ENCODE results near the gene PPARG. TPM values are rescaled to one million over a fixed set of nuclear protein-coding genes. Genes with fewer than 3 reads are reported as not detected.

PPARG gene
- total RNA-seq, 1 experiment from 2014 or later: 71.6 TPM

- TF ChIP-seq ZNF274 (IDR thresholded peaks at IDR 0.05; ENCODE audit: low read depth, low read length): no peak
- Histone ChIP-seq H3K27ac (ENCODE audit: low read depth, low read length) (no peak overlapping the region; the same call in 1 of the 2 replicates), H3K4me1 (ENCODE audit: control insufficient read depth in 1 of 2, insufficient read depth in 2 of 2, low read length in 2 of 2) (peaks cover 24 to 47% of the 10 kb centered on the region in 2 experiments), H4K20me1 (ENCODE audit: insufficient read depth) (no peaks in the 10 kb centered on the region), H3K79me2 (ENCODE audit: insufficient read depth, low read length) (no peaks in the 10 kb centered on the region), H3K4me2 (ENCODE audit: low read length) (peak overlapping the region; percentile 63), H3K27me3 (ENCODE audit: insufficient read depth, low read length) (no peaks in the 10 kb centered on the region), H3K9me3 (ENCODE audit: control insufficient read depth in 1 of 2, insufficient read depth in 1 of 2, low read depth in 1 of 2, low read length in 2 of 2) (no peaks in the 10 kb centered on the region), H3K4me3 (replicated peaks in 1 of 2; ENCODE audit: low read depth in 1 of 2, low read length in 2 of 2) (peak overlapping the region in 1 of 2 experiments; percentile 12; a peak in 1 of 4 replicates), H3K9me2 (ENCODE audit: insufficient read depth) (no peaks in the 10 kb centered on the region), H2AFZ (ENCODE audit: low read depth, low read length, poor library complexity, severe bottlenecking) (no peak overlapping the region), H3K9ac (ENCODE audit: low read length) (no peak overlapping the region), H3K36me3 (ENCODE audit: control insufficient read depth in 1 of 2, insufficient read depth in 2 of 2, low read length in 2 of 2) (no peaks in the 10 kb centered on the region)
- intact Hi-C loops (cut with micrococcal nuclease): no loop called here
- POLR2A ChIA-PET: no interaction called here
- no TSS peak for BruUV-seq (replicated peaks)
- RAD21 ChIA-PET (ENCODE audit: low non-redundant PET in 1 of 2, low total read pairs in 2 of 2, uncharacterized antibody in 2 of 2, unreplicated experiment in 2 of 2): no interaction called here
- ATAC-seq (no peak), DNase-seq (ENCODE audit: low read depth, low spot score) (no peak)
- CTCF ChIA-PET: no interaction called here
Observed at GRCh38 chr3:12401208-12401607, 112.3 kb downstream of the PPARG start.

GRCh38 chr3:12405432-12406272, 116.8 kb downstream of the PPARG start:
- TSS peak; percentile 85 for BruUV-seq (replicated peaks)
- Histone ChIP-seq H4K20me1 (ENCODE audit: insufficient read depth) (no peaks in the 10 kb centered on the region), H3K9ac (ENCODE audit: low read length) (peak overlapping the region; percentile 37), H3K4me3 (replicated peaks in 1 of 2; ENCODE audit: low read depth in 1 of 2, low read length in 2 of 2) (peak overlapping the region; percentile 6 to 42; a peak in 3 of 4 replicates), H3K4me2 (ENCODE audit: low read length) (peak overlapping the region; percentile 74), H3K9me3 (ENCODE audit: control insufficient read depth in 1 of 2, insufficient read depth in 1 of 2, low read depth in 1 of 2, low read length in 2 of 2) (no peaks in the 10 kb centered on the region), H3K79me2 (ENCODE audit: insufficient read depth, low read length) (no peaks in the 10 kb centered on the region), H3K27ac (ENCODE audit: low read depth, low read length) (peak overlapping the region; percentile 48), H3K4me1 (ENCODE audit: control insufficient read depth in 1 of 2, insufficient read depth in 2 of 2, low read length in 2 of 2) (peaks cover 28 to 47% of the 10 kb centered on the region in 2 experiments), H3K27me3 (ENCODE audit: insufficient read depth, low read length) (no peaks in the 10 kb centered on the region), H2AFZ (ENCODE audit: low read depth, low read length, poor library complexity, severe bottlenecking) (no peak overlapping the region), H3K36me3 (ENCODE audit: control insufficient read depth in 1 of 2, insufficient read depth in 2 of 2, low read length in 2 of 2) (no peaks in the 10 kb centered on the region), H3K9me2 (ENCODE audit: insufficient read depth) (no peaks in the 10 kb centered on the region)
- ChIA-PET CTCF (interaction anchor here (1.5 kb wide), 1 partner anchor 53 kb away, joined by 3 read pairs; no protein-coding TSS in a partner anchor), POLR2A (interaction anchor here (1.5 kb wide), 1 partner anchor 12 kb away, joined by 7 read pairs; no protein-coding TSS in a partner anchor), RAD21 (ENCODE audit: low non-redundant PET in 1 of 2, low total read pairs in 2 of 2, uncharacterized antibody in 2 of 2, unreplicated experiment in 2 of 2) (no interaction called here)
- ATAC-seq (peak; percentile 97), DNase-seq (ENCODE audit: low read depth, low spot score) (peak; percentile 92)
- intact Hi-C loops (cut with micrococcal nuclease): loop anchor here (1.0 to 5.0 kb wide), 2 partner anchors 40 to 67 kb away; no protein-coding TSS in a partner anchor
- TF ChIP-seq MAX (IDR thresholded peaks at IDR 0.05) (peak; percentile 63), EGR1 (IDR thresholded peaks at IDR 0.05; ENCODE audit: low read depth) (0 out of 2 replicates have a peak, but pooled peaks have one; percentile 38), FOSL1 (IDR thresholded peaks at IDR 0.05; ENCODE audit: low read depth) (peak; percentile 97), EZH2 (IDR thresholded peaks at IDR 0.05) (no peak), CEBPB (IDR thresholded peaks at IDR 0.05; ENCODE audit: low read depth) (peak; percentile 72; the same call in 1 of the 2 replicates), POLR2AphosphoS5 (IDR thresholded peaks at IDR 0.05; ENCODE audit: low read depth, low read length) (peak; percentile 68), ZNF274 (IDR thresholded peaks at IDR 0.05; ENCODE audit: low read depth, low read length) (no peak), POLR2A (IDR thresholded peaks at IDR 0.05; ENCODE audit: borderline replicate concordance, extremely low read depth, insufficient read depth, insufficient read length) (no peak), SIN3A (IDR thresholded peaks at IDR 0.05; ENCODE audit: low read depth) (peak; percentile 97), ZFX (IDR thresholded peaks at IDR 0.05) (no peak), TCF7L2 (IDR thresholded peaks at IDR 0.05; ENCODE audit: borderline replicate concordance, extremely low read depth, insufficient read depth, insufficient read length) (peak; percentile 33), SP1 (IDR thresholded peaks at IDR 0.05; ENCODE audit: low read depth) (peak; percentile 93), YY1 (IDR thresholded peaks at IDR 0.05; ENCODE audit: extremely low read depth, insufficient replicate concordance, low read depth, low read length) (no peak), ATF3 (IDR thresholded peaks at IDR 0.05) (no peak), REST (IDR thresholded peaks at IDR 0.05; ENCODE audit: low read depth) (no peak), EZH2phosphoT487 (IDR thresholded peaks at IDR 0.05; ENCODE audit: borderline replicate concordance) (no peak)
